ENCODE results near the gene WBP1L. TPM values are rescaled to one million over a fixed set of nuclear protein-coding genes. Genes with fewer than 3 reads are reported as not detected.

WBP1L gene
- total RNA-seq, 2 donors from 2014 or later = 32.3 to 42.7 TPM

DNA sequence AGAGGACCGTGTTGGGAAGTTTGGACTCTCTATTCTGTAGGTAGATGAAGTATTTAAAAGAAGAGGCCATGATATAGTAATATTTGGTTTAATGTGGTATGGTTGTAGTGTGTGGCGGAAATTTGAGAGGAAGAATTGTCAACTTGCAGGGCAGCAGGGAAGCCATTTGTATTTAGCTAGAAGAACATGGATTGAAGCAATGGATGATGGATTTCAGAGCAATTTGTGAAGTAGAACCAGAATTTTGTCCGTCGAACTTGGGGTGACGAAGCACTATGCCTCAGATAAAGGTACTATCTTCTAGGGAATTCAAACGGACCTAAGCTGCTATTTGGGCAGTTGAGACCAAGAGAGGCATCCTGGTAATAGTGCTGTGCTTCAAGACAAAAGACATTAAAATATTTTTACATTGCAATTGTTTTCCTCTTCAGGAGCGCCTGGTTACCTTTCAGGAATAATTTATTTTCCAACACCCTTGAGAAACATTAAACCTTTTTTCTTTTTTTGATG is 615 bp upstream of the WBP1L start:
- H3K27ac ChIP-seq = no peak overlapping the region
- H3K36me3 ChIP-seq = no peaks in the 10 kb centered on the region
- no peaks in the 10 kb centered on the region for H3K9me3 ChIP-seq
- H3K9ac ChIP-seq (ENCODE audit: low read depth in 2 of 2, low read length in 2 of 2) = no peak overlapping the region
- no peak for TF ChIP-seq CTCF (IDR thresholded peaks at IDR 0.05)
- DNase-seq = no peak
- H3K4me1 ChIP-seq = peaks cover 7% of the 10 kb centered on the region
- peak overlapping the region; percentile 2 for H3K4me3 ChIP-seq
- intact Hi-C loops (cut with DNase I) = no loop called here
- no peaks in the 10 kb centered on the region for H3K27me3 ChIP-seq

GRCh38 chr10:102744374-102745051 is 765 bp downstream of the WBP1L start:
- H3K27ac ChIP-seq = peak overlapping the region; percentile 79
- no peaks in the 10 kb centered on the region for H3K9me3 ChIP-seq
- DNase-seq = no peak
- H3K4me3 ChIP-seq = peak overlapping the region; percentile 97
- no peaks in the 10 kb centered on the region for H3K27me3 ChIP-seq
- TF ChIP-seq CTCF (IDR thresholded peaks at IDR 0.05) = no peak
- H3K4me1 ChIP-seq = peaks cover 7% of the 10 kb centered on the region
- intact Hi-C loops (cut with DNase I) = no loop called here
- peak overlapping the region; percentile 91 to 99 for H3K9ac ChIP-seq (ENCODE audit: low read depth in 2 of 2, low read length in 2 of 2)
- no peaks in the 10 kb centered on the region for H3K36me3 ChIP-seq

- TF ChIP-seq CTCF (IDR thresholded peaks at IDR 0.05) = no peak
- DNase-seq = no peak
- no peaks in the 10 kb centered on the region for H3K27me3 ChIP-seq
- H3K4me1 ChIP-seq = peaks cover 7% of the 10 kb centered on the region
- no peak overlapping the region for H3K27ac ChIP-seq
- peak overlapping the region in 1 of 2 donors; percentile 99 for H3K9ac ChIP-seq (ENCODE audit: low read depth in 2 of 2, low read length in 2 of 2)
- no peaks in the 10 kb centered on the region for H3K36me3 ChIP-seq
- no peaks in the 10 kb centered on the region for H3K9me3 ChIP-seq
- peak overlapping the region; percentile 97 for H3K4me3 ChIP-seq
- intact Hi-C loops (cut with DNase I) = no loop called here
Observed at GRCh38 chr10:102745157-102745556, 1.4 kb downstream of the WBP1L start.

GRCh38 chr10:102752266-102752930 is 8.7 kb downstream of the WBP1L start:
- TF ChIP-seq CTCF (IDR thresholded peaks at IDR 0.05) = no peak
- H3K4me1 ChIP-seq = no peaks in the 10 kb centered on the region
- no peak overlapping the region for H3K9ac ChIP-seq (ENCODE audit: low read depth in 2 of 2, low read length in 2 of 2)
- DNase-seq = no peak
- intact Hi-C loops (cut with DNase I) = no loop called here
- no peak overlapping the region for H3K4me3 ChIP-seq
- H3K27ac ChIP-seq = peak overlapping the region; percentile 21
- H3K9me3 ChIP-seq = no peaks in the 10 kb centered on the region
- H3K27me3 ChIP-seq = no peaks in the 10 kb centered on the region
- no peaks in the 10 kb centered on the region for H3K36me3 ChIP-seq

- H3K9me3 ChIP-seq = no peaks in the 10 kb centered on the region
- no peak overlapping the region for H3K9ac ChIP-seq (ENCODE audit: low read depth in 2 of 2, low read length in 2 of 2)
- H3K4me1 ChIP-seq = no peaks in the 10 kb centered on the region
- no peak for TF ChIP-seq CTCF (IDR thresholded peaks at IDR 0.05)
- no peak for DNase-seq
- H3K4me3 ChIP-seq = no peak overlapping the region
- no peaks in the 10 kb centered on the region for H3K27me3 ChIP-seq
- peak overlapping the region; percentile 21 for H3K27ac ChIP-seq
- intact Hi-C loops (cut with DNase I) = no loop called here
- H3K36me3 ChIP-seq = no peaks in the 10 kb centered on the region
Observed at GRCh38 chr10:102752934-102753664, 9.4 kb downstream of the WBP1L start.
